ENCODE data around the gene S100A13. TPM values are rescaled to one million over a fixed set of nuclear protein-coding genes. Genes with fewer than 3 reads are reported as not detected.

Gene S100A13
- total RNA-seq, 1 donor from 2014 or later: 172 TPM

- Histone ChIP-seq H3K79me2 (ENCODE audit: insufficient read depth, low read length) (peaks cover 43% of the 10 kb centered on the region), H3K9ac (ENCODE audit: low read length) (peak within 1 kb of the TSS; percentile 97), H3K4me3 (ENCODE audit: insufficient read depth, low read depth, low read length) (peak within 1 kb of the TSS; percentile 94), H3K27ac (ENCODE audit: low read depth, low read length) (peak within 1 kb of the TSS; percentile 91), H3K4me1 (ENCODE audit: insufficient read depth, low read length) (peaks cover 17% of the 10 kb centered on the region), H3K36me3 (ENCODE audit: insufficient read depth, low read length) (peaks cover 29% of the 10 kb centered on the region), H3K27me3 (ENCODE audit: insufficient read depth, low read length) (no peaks in the 10 kb centered on the region), H3K4me2 (ENCODE audit: low read length) (peak within 1 kb of the TSS; percentile 97), H2AFZ (ENCODE audit: low read depth, low read length) (peak within 1 kb of the TSS; percentile 64), H3K9me3 (ENCODE audit: insufficient read depth, low read depth, low read length) (no peaks in the 10 kb centered on the region), H4K20me1 (ENCODE audit: insufficient read depth, low read length) (peaks cover 36% of the 10 kb centered on the region)
- H3K27ac Mint-ChIP-seq (ENCODE audit: unreplicated experiment): no peak within 1 kb of the TSS
- no peak within 1 kb of the TSS for H3K4me3 Mint-ChIP-seq (ENCODE audit: unreplicated experiment)
- H3K4me1 Mint-ChIP-seq (ENCODE audit: low read depth, unreplicated experiment): peaks cover 11% of the 10 kb centered on the region
- no peaks in the 10 kb centered on the region for H3K9me3 Mint-ChIP-seq (ENCODE audit: unreplicated experiment)
- peaks cover 11% of the 10 kb centered on the region for H3K36me3 Mint-ChIP-seq (ENCODE audit: low read depth, unreplicated experiment)
- DNase-seq (ENCODE audit: low read depth) (peak; percentile 100), FAIRE-seq (peak; percentile 98)
- no peaks in the 10 kb centered on the region for H3K27me3 Mint-ChIP-seq (ENCODE audit: low read depth, unreplicated experiment)
- TF ChIP-seq EZH2 (IDR thresholded peaks at IDR 0.05; ENCODE audit: insufficient read depth, low read length) (no peak), CTCF (IDR thresholded peaks at IDR 0.05; ENCODE audit: insufficient read depth, low read depth, low read length) (no peak)
Observed at GRCh38 chr1:153670859-153671627, 43.7 kb upstream of the S100A13 start, which contains the start of gene ILF2. ILF2 (minus strand) TSS chr1:153670993; CDS start chr1:153670922, 71 bp downstream.

DNA sequence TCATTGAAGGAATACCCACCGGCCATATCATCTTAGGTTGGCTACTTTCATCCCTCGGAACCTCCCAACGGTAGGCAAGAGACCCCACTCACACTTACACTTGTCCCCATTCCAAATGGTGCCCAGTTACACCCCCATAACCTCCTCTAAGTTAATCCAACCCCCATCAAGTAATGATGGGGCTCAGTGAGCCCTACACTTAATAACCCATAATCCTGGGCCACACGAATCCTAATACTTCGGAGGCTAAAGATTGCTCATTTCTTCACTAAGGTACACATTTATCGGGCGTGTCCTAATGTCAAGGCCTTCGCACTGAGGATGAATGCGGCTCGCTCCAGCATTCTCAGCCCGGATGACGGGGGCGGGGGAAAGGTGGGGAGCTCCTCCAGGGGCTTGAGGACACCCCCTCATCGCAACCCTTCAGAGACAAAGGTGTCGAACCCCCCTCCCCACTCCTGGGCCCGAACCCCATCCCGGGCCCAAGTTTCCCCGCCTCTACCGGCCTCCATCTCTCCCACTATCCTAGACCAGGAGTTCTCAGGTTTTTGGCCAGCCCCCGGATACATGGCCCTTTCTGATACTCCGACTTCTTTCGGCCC, 43.1 kb upstream of the S100A13 start:
- TF ChIP-seq EZH2 (IDR thresholded peaks at IDR 0.05; ENCODE audit: insufficient read depth, low read length) (no peak), CTCF (IDR thresholded peaks at IDR 0.05; ENCODE audit: insufficient read depth, low read depth, low read length) (no peak)
- Mint-ChIP-seq H3K4me1 (ENCODE audit: low read depth, unreplicated experiment) (peaks cover 11% of the 10 kb centered on the region), H3K9me3 (ENCODE audit: unreplicated experiment) (no peaks in the 10 kb centered on the region), H3K27ac (ENCODE audit: unreplicated experiment) (no peak overlapping the region), H3K4me3 (ENCODE audit: unreplicated experiment) (no peak overlapping the region), H3K27me3 (ENCODE audit: low read depth, unreplicated experiment) (no peaks in the 10 kb centered on the region), H3K36me3 (ENCODE audit: low read depth, unreplicated experiment) (peaks cover 11% of the 10 kb centered on the region)
- peak overlapping the region; percentile 94 for H3K4me3 ChIP-seq (ENCODE audit: insufficient read depth, low read depth, low read length)
- peaks cover 43% of the 10 kb centered on the region for H3K79me2 ChIP-seq (ENCODE audit: insufficient read depth, low read length)
- peak overlapping the region; percentile 38 for H2AFZ ChIP-seq (ENCODE audit: low read depth, low read length)
- no peak for DNase-seq (ENCODE audit: low read depth)
- H3K27ac ChIP-seq (ENCODE audit: low read depth, low read length): peak overlapping the region; percentile 91
- H3K36me3 ChIP-seq (ENCODE audit: insufficient read depth, low read length): peaks cover 35% of the 10 kb centered on the region
- H3K4me1 ChIP-seq (ENCODE audit: insufficient read depth, low read length): peaks cover 17% of the 10 kb centered on the region
- H3K9ac ChIP-seq (ENCODE audit: low read length): peak overlapping the region; percentile 97
- peaks cover 39% of the 10 kb centered on the region for H4K20me1 ChIP-seq (ENCODE audit: insufficient read depth, low read length)
- peak overlapping the region; percentile 97 for H3K4me2 ChIP-seq (ENCODE audit: low read length)
- FAIRE-seq: no peak
- H3K27me3 ChIP-seq (ENCODE audit: insufficient read depth, low read length): no peaks in the 10 kb centered on the region
- H3K9me3 ChIP-seq (ENCODE audit: insufficient read depth, low read depth, low read length): no peaks in the 10 kb centered on the region

Data from astrocyte (in vitro differentiated cells and primary cell).